Measurements from ENCODE around the gene LAMC2. TPM values are rescaled to one million over a fixed set of nuclear protein-coding genes. Genes with fewer than 3 reads are reported as not detected.

Gene LAMC2
- total RNA-seq, 4 donors from 2014 or later, result 2.4 to 4.2 (median 2.8) TPM

DNA sequence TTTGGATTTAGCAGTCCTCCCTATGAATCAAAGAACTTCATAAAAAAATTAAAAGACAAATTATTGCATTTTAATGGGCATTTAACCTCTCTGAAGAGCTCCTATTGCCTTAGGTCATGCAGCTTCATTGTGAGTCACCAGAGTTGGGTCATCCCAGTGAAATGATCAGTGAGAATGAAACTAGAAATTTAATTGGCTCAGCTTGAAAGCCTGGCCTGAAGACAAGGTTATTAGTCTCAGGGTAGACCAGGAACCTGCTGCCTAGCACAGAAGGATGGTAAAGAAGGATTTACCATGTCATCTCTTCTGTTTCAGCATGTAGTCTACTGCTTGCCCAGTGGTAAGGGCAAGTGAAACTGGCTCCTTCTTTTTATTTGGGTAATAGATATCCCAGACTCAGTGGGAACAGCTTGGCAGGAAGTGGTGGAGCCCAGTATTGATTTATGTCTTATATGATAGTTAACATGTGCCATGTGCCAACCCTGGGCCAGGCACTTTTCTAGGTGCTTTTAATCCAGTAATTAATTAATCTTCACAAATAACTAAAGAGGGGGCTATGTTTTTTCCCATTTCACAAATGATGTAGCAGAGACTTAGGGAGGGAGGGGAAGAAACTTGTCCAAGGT, 23.6 kb downstream of the LAMC2 start:
- TF ChIP-seq, protein P1, sequence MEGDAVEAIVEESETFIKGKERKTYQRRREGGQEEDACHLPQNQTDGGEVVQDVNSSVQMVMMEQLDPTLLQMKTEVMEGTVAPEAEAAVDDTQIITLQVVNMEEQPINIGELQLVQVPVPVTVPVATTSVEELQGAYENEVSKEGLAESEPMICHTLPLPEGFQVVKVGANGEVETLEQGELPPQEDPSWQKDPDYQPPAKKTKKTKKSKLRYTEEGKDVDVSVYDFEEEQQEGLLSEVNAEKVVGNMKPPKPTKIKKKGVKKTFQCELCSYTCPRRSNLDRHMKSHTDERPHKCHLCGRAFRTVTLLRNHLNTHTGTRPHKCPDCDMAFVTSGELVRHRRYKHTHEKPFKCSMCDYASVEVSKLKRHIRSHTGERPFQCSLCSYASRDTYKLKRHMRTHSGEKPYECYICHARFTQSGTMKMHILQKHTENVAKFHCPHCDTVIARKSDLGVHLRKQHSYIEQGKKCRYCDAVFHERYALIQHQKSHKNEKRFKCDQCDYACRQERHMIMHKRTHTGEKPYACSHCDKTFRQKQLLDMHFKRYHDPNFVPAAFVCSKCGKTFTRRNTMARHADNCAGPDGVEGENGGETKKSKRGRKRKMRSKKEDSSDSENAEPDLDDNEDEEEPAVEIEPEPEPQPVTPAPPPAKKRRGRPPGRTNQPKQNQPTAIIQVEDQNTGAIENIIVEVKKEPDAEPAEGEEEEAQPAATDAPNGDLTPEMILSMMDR (IDR thresholded peaks at IDR 0.05; ENCODE audit: low read depth), result no peak

DNA sequence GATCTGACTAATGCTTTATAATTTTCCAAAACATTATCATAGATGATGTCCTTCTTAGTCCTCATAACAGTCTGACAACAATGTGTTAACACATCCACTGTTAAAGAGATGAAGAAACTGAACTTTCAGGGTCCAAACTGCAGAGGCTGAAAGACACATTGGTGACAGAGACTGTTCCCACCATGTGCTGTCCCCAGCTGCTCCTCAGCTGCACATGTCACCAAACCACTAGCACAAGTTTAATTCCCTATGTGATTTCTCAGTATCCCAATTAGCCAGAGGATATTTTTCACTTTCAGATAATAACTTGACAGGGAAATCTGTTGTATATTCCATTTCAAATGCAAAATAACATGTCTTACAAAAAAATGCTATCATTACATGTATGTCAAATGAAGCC, 24.6 kb downstream of the LAMC2 start:
- TF ChIP-seq, protein P1 (IDR thresholded peaks at IDR 0.05; ENCODE audit: low read depth), result no peak

DNA sequence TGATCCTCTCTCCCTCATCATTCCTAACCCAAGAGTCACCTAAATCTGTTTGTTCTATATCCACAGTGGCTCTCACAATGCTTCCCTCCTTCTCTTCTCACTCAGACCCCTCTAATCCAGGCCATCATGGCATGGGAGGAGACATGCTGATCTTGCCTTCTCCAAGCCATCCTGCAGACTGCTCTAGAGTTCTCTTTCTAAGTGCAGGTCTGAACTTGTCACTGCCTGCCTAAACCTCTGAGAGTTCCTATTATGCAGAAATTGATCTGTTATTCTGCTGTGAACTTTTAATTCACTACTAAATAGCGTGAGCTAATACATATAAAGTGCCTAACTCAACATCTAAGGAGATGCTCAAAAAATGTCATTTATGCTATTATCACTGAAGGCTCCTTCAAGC, 26.8 kb downstream of the LAMC2 start:
- TF ChIP-seq, protein P1 (IDR thresholded peaks at IDR 0.05; ENCODE audit: low read depth), result no peak

DNA sequence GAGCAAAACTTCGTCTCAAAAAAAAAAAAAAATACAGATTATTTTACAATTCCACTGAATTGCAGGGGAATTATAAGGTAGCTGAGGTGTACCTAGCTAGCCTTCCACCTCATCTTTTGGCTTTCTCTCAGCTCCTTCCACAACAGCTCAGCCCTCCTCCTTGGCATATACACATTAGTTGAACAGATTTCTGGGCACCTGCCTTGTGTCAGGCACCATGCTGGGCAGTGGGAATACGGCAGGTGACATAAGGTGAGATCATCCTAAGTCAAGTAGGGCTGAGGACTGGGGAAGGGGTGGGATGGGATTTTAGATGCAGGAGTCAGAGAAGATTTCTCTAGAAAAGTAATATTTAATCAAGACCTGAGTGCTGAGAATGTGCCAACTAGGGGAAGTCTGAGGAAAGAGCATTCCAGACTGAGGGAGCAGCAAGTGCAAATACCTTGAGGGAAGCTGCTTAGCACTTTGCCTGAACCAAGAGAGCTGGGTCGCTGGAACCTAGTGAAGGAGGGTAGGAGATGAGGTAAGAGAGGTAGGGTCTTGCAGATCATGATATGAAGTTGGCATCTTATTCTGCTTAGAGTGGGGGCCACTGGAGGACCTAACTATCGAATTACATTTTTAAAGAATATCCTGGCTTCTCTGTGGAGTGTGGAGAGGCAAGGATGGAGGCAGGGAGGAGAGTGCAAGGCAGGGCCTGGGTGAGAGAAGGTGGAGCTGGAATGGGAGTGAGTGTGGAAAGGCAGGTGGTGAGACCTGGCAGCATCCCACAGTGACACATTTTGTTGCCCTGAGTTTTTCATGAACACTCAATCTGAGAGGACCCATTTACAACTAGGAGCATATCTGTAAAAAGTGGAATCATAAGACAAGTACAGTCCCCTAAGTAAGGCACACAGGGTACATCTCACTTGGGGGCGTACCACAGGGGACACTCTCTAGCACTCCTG, 28.2 kb downstream of the LAMC2 start:
- TF ChIP-seq, protein P1 (IDR thresholded peaks at IDR 0.05; ENCODE audit: low read depth), result no peak

DNA sequence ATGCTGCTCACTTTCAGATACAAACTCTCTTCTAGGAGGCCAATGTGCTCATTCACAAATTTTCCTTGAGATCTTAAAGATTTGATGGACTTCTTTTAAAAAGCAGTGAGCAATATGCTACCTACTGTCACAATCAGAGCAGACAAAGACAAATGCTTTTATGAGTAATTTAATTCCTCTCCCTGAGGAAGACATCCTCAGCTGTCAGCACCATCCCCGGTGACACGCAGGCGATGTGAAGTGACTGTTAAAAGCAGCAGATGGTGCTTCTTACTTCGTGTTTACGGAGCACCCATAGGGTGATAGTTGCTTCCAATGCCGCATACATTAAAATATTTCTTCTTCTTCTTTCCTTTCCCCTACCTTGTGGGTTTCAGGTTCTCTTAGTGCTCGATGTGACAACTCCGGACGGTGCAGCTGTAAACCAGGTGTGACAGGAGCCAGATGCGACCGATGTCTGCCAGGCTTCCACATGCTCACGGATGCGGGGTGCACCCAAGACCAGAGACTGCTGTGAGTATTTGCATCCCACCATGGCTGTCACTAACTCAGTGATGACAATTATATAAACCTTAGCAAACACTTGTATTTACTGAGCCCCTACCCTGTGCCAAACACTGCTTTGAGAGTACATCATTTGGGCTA, 29.1 kb downstream of the LAMC2 start:
- TF ChIP-seq, protein P1 (IDR thresholded peaks at IDR 0.05; ENCODE audit: low read depth), result no peak

DNA sequence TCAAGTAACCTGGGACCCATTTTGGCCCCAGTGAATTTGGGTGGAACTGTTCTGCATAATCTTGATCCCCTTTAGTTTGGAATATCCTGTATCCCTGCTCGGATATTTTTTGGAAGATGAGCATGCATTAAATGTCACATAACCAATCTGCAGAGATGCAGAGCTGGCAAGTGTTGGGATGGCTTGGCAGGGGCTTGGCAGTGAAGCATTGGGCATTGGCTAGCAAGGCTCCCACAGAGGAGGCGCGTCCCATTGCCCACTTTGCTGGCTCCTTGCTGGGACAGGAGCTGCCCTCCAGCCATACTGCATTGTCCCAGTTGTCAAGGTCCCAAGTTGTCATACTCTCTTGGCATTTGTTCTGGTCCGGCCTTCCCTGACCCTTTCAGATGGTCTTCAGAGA, 29.9 kb downstream of the LAMC2 start:
- TF ChIP-seq, protein P1 (IDR thresholded peaks at IDR 0.05; ENCODE audit: low read depth), result no peak

Data from subcutaneous adipose tissue (tissue), 4 donors.